ENCODE measurements around the gene TNFAIP1.

- TF ChIP-seq, protein P1, sequence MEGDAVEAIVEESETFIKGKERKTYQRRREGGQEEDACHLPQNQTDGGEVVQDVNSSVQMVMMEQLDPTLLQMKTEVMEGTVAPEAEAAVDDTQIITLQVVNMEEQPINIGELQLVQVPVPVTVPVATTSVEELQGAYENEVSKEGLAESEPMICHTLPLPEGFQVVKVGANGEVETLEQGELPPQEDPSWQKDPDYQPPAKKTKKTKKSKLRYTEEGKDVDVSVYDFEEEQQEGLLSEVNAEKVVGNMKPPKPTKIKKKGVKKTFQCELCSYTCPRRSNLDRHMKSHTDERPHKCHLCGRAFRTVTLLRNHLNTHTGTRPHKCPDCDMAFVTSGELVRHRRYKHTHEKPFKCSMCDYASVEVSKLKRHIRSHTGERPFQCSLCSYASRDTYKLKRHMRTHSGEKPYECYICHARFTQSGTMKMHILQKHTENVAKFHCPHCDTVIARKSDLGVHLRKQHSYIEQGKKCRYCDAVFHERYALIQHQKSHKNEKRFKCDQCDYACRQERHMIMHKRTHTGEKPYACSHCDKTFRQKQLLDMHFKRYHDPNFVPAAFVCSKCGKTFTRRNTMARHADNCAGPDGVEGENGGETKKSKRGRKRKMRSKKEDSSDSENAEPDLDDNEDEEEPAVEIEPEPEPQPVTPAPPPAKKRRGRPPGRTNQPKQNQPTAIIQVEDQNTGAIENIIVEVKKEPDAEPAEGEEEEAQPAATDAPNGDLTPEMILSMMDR (conservative IDR thresholded peaks at IDR 0.05 in 1 of 2, IDR thresholded peaks at IDR 0.05 in 1 of 2; ENCODE audit: extremely low read depth in 1 of 2, insufficient read depth in 1 of 2, low read depth in 1 of 2, low read length in 2 of 2): no peak
- no peak for TF ChIP-seq EZH2 (IDR thresholded peaks at IDR 0.05; ENCODE audit: borderline replicate concordance, low read length)
Measured at GRCh38 chr17:28363776-28364650, 28.5 kb downstream of the TNFAIP1 start.

Data from mammary epithelial cell (primary cell).